K562 (cell line): ENCODE results near the gene PLD5. TPM values are rescaled to one million over a fixed set of nuclear protein-coding genes. Genes with fewer than 3 reads are reported as not detected.

Source experiments
- ATAC-seq: fragments of 200-7000 bp; cut with Tn5 transposase; 3 replicates; pipeline ENCODE4 v1.9.1; 2020; ENCODE audit warnings: moderate library complexity
- BruUV-seq: library from RNA; stranded (reverse); fragments of 400-500 nt; replicated peaks from 2 replicates; lab custom pipeline; 2021; lab: Mats Ljungman, UMichigan
- CTCF ChIA-PET: fragments of 300-600 bp; formaldehyde crosslinking; extraction: SDS; loops from one replicate; lab custom pipeline; 2021; ENCODE audit warnings: low intra/inter-chr PET ratio; lab: Yijun Ruan, JAX
- POLR2A ChIA-PET: fragments of 300-600, 350-650 bp; sonication (Branson Sonifier 250); formaldehyde crosslinking; extraction: SDS; loops from one replicate; lab custom pipeline; 2021; ENCODE audit warnings: antibody characterized with exemption, inconsistent platforms; lab: Yijun Ruan, JAX
- DNase-seq, 4 experiments: peaks; one replicate each; pipeline versions ENCODE4 v3.0.0 to v3.0.0-alpha.2; 2011 to 2018; ENCODE audit warnings: low spot score in 3 of 4, mixed read lengths in 3 of 4; ENCODE audit errors: extremely low read depth in 1 of 4
- FAIRE-seq: peaks from 2 replicates; lab custom pipeline; 2011; peaks lifted over from hg19 to GRCh38; lab: Jason Lieb, UNC
- H2AFZ ChIP-seq: 2 replicates; pipeline ENCODE4 v1.6.0; 2011; ENCODE audit warnings: low read depth, low read length, control low read depth, inconsistent platforms
- H3K27ac ChIP-seq: fragments of 200-600 bp; 3 replicates; pipeline ENCODE4 v1.8.0; 2011; ENCODE audit warnings: low read depth, mild to moderate bottlenecking, control low read depth, inconsistent platforms, low read length, moderate library complexity, mixed read lengths; ENCODE audit errors: extremely low read depth
- H3K27me3 ChIP-seq, 2 experiments: fragments of 300-600 bp in 1 of 2; 2 replicates in 1 of 2; 3 replicates in 1 of 2; pipeline versions ENCODE4 v1.6.0 to v1.8.0; 2011; ENCODE audit warnings: inconsistent platforms in 2 of 2, low read length in 2 of 2, mild to moderate bottlenecking in 1 of 2, mixed read lengths in 1 of 2, moderate library complexity in 1 of 2; ENCODE audit not compliant: control insufficient read depth in 2 of 2, insufficient read depth in 2 of 2
- H3K36me3 ChIP-seq: fragments of 300-600 bp; 3 replicates; pipeline ENCODE4 v1.8.0; 2011; ENCODE audit warnings: mild to moderate bottlenecking, low read length, inconsistent platforms; ENCODE audit not compliant: control insufficient read depth, insufficient read depth
- H3K4me1 ChIP-seq, 2 experiments: fragments of 200-600 bp in 1 of 2; replicated peaks in 1 of 2; 2 replicates in 1 of 2; 3 replicates in 1 of 2; pipeline versions ENCODE4 v1.5.1 to v1.8.0; 2011; ENCODE audit warnings: inconsistent platforms in 2 of 2, low read length in 2 of 2, mild to moderate bottlenecking in 1 of 2, mixed read lengths in 1 of 2, moderate library complexity in 1 of 2; ENCODE audit not compliant: control insufficient read depth in 2 of 2, insufficient read depth in 2 of 2
- H3K4me2 ChIP-seq: 2 replicates; pipeline ENCODE4 v1.6.1; 2011; ENCODE audit warnings: low read length, control low read depth, inconsistent platforms, mixed read lengths; ENCODE audit not compliant: insufficient read depth
- H3K4me3 ChIP-seq: fragments of 200-600 bp; sonication (generic), shearing (Covaris generic); 2 replicates; pipeline ENCODE4 v1.5.1; 2016; ENCODE audit warnings: control low read depth, inconsistent platforms
- H3K79me2 ChIP-seq: fragments of 200-600 bp; 3 replicates; pipeline ENCODE4 v1.8.0; 2011; ENCODE audit warnings: low read length, inconsistent platforms; ENCODE audit not compliant: control insufficient read depth, insufficient read depth
- H3K9ac ChIP-seq, 2 experiments: 2 replicates each; pipeline versions ENCODE4 v1.6.0 to v1.6.1; 2011; ENCODE audit warnings: low read depth in 2 of 2, low read length in 2 of 2, control low read depth in 1 of 2, inconsistent platforms in 1 of 2, mild to moderate bottlenecking in 1 of 2, mixed read lengths in 1 of 2; ENCODE audit not compliant: insufficient read depth in 1 of 2
- H3K9me1 ChIP-seq: one replicate; pipeline ENCODE4 v1.6.0; 2011; ENCODE audit warnings: inconsistent platforms, mild to moderate bottlenecking, low read length, moderate library complexity; ENCODE audit not compliant: control insufficient read depth, insufficient read depth
- H3K9me3 ChIP-seq: replicated peaks from 2 replicates; pipeline ENCODE4 v1.5.1; 2011; ENCODE audit warnings: low read depth, low read length, inconsistent platforms; ENCODE audit not compliant: control insufficient read depth, insufficient read depth
- H4K20me1 ChIP-seq: replicated peaks from 2 replicates; pipeline ENCODE4 v1.6.1; 2011; ENCODE audit warnings: low read length, inconsistent platforms, mixed read lengths; ENCODE audit not compliant: control insufficient read depth, insufficient read depth
- HDAC2 ChIP-seq: fragments of 450-650 bp; IDR thresholded peaks from 2 replicates; pipeline ENCODE4 v1.6.1; 2016; ENCODE audit warnings: mild to moderate bottlenecking
- HIVEP1 ChIP-seq: fragments of 250-450 bp; sonication (Bioruptor Pico); IDR thresholded peaks from 2 replicates; pipeline ENCODE4 v1.4.0; 2020; ENCODE audit warnings: mild to moderate bottlenecking
- HLTF ChIP-seq: fragments of 450-650 bp; IDR thresholded peaks from 2 replicates; pipeline ENCODE4 v1.6.1; 2016
- SMARCE1 ChIP-seq: fragments of 450-650 bp; IDR thresholded peaks from 2 replicates; pipeline ENCODE4 v1.7.1; 2016; ENCODE audit warnings: mild to moderate bottlenecking
- WGBS: fragments of 100-300 bp; shearing (Covaris generic); methylation state at CpG from one replicate; pipeline ENCODE4 v1.1.6; 2016; ENCODE audit warnings: low coverage, mixed read lengths; ENCODE audit not compliant: insufficient coverage; ENCODE audit errors: missing lambda C conversion rate; 5-methylcytosine and 5-hydroxymethylcytosine counted together
- in situ Hi-C: fragments of 300-500 bp; cut with MboI; formaldehyde crosslinking; loops from 4 replicates; pipeline ENCODE4 v1.15.0; 2018; ENCODE audit warnings: inconsistent platforms, mixed read lengths
- intact Hi-C: fragments of 100-400 bp; cut with micrococcal nuclease; formaldehyde crosslinking; loops from 2 replicates; pipeline ENCODE4 v1.14.2; 2022
- polyA plus RNA-seq, 8 experiments: library from polyadenylated mRNA; depleted of rRNA in 4 of 8; stranded (reverse) in 5 of 8; unstranded in 3 of 8; fragments of >200 nt; fragmentation: Nextera tagmentation in 2 of 8; fragmentation: Illumina TruSeq in 1 of 8; extraction: Ambion mirVana in 2 of 8; extraction: Trizol in 1 of 8; gene quantifications; 2 replicates each; pipeline versions ENCODE4 v1.2.1 to v1.2.3, GENCODE V29; 2011 to 2014; ENCODE audit warnings: inconsistent platforms in 1 of 8, missing spikeins in 1 of 8
- total RNA-seq, 7 experiments: library from RNA; depleted of rRNA in 6 of 7; stranded (reverse); fragments of >200 nt in 6 of 7; fragmentation: Illumina TruSeq in 2 of 7; extraction: Trizol in 2 of 7; gene quantifications; 2 replicates each; pipeline versions ENCODE4 v1.2.1 to v1.2.3, GENCODE V29; 2011 to 2021; ENCODE audit warnings: low replicate concordance in 1 of 7
- TF ChIP-seq, protein P1 (sequence below): fragments of 450-650 bp; formaldehyde crosslinking; IDR thresholded peaks from 2 replicates; pipeline ENCODE4 v1.4.0; 2022; ENCODE audit warnings: mild to moderate bottlenecking, moderate library complexity

PLD5 gene
- total and polyA plus RNA-seq, 9 of the 15 experiments (the other 6 are each of a cell fraction or from before 2014, with no cell fraction given) = not detected

GRCh38 chr1:242535986-242536385 lies 11.5 kb upstream of the PLD5 start:
- Histone ChIP-seq H3K4me3 (no peak overlapping the region), H3K4me1 (no peaks in the 10 kb centered on the region), H3K27ac (no peak overlapping the region), H3K9ac (no peak overlapping the region), H3K4me2 (no peak overlapping the region), H3K79me2 (no peaks in the 10 kb centered on the region), H3K9me1 (no peaks in the 10 kb centered on the region), H4K20me1 (no peaks in the 10 kb centered on the region), H3K27me3 (no peaks in the 10 kb centered on the region), H3K9me3 (no peaks in the 10 kb centered on the region), H2AFZ (no peak overlapping the region), H3K36me3 (no peaks in the 10 kb centered on the region)
- POLR2A ChIA-PET = no interaction called here
- 0% methylated on average over 1 of the region's 1 CpG for WGBS
- CTCF ChIA-PET = no interaction called here
- no peak for TF ChIP-seq HDAC2
- no peak for TF ChIP-seq HLTF
- ATAC-seq (no peak), FAIRE-seq (no peak), DNase-seq (no peak)
- BruUV-seq = no TSS peak
- intact Hi-C loops (no loop called here), in situ Hi-C loops (no loop called here)

DNA sequence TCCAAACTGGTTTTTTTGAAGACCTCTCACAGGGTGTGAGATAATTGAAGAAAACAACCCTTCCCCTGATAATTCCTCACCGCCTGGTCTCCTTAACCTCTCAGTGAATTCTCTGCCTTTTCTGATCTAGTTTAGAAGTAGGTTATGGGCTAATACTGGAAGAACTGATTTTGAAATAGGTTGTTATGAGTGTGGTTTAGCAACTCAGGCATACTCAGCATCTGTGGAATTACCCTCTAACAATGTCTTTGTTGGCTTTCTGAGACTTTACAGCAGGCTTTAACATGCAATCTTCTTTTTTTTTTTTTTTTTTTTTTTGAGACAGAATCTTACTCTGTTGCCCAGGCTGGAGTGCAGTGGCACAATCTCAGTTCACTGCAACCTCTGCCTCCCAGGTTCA lies 10.3 kb upstream of the PLD5 start:
- CTCF ChIA-PET = no interaction called here
- in situ Hi-C loops (no loop called here), intact Hi-C loops (no loop called here)
- no peak overlapping the region for H3K4me3 ChIP-seq
- no peaks in the 10 kb centered on the region for H3K36me3 ChIP-seq
- POLR2A ChIA-PET = no interaction called here
- no peaks in the 10 kb centered on the region for H3K9me1 ChIP-seq
- no peak overlapping the region for H3K4me2 ChIP-seq
- no peak overlapping the region for H2AFZ ChIP-seq
- no peak for ATAC-seq
- no peaks in the 10 kb centered on the region for H3K79me2 ChIP-seq
- no peaks in the 10 kb centered on the region for H3K4me1 ChIP-seq
- H3K27ac ChIP-seq = no peak overlapping the region
- no TSS peak for BruUV-seq
- no peaks in the 10 kb centered on the region for H4K20me1 ChIP-seq
- WGBS = 0% methylated on average over 1 of the region's 1 CpG
- no peak for FAIRE-seq
- no peak for TF ChIP-seq HIVEP1 (CRISPR knock-in tag)
- TF ChIP-seq, protein P1, sequence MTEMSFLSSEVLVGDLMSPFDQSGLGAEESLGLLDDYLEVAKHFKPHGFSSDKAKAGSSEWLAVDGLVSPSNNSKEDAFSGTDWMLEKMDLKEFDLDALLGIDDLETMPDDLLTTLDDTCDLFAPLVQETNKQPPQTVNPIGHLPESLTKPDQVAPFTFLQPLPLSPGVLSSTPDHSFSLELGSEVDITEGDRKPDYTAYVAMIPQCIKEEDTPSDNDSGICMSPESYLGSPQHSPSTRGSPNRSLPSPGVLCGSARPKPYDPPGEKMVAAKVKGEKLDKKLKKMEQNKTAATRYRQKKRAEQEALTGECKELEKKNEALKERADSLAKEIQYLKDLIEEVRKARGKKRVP (CRISPR knock-in tag) = no peak
- no peak for TF ChIP-seq SMARCE1
- H3K9ac ChIP-seq = no peak overlapping the region
- DNase-seq = no peak
- H3K9me3 ChIP-seq = no peaks in the 10 kb centered on the region
- H3K27me3 ChIP-seq = no peaks in the 10 kb centered on the region
